ENCODE data around the gene ZCCHC10.

Gene ZCCHC10

GRCh38 chr5:133066045-133066444, 39.7 kb upstream of the ZCCHC10 start:
- Histone ChIP-seq H2BK120ac (ENCODE audit: low read depth, low read length) (no peak overlapping the region), H2BK15ac (ENCODE audit: low read depth, poor library complexity, severe bottlenecking) (no peak overlapping the region), H3K4me3 (ENCODE audit: insufficient read depth in 1 of 2, low read depth in 1 of 2, low read length in 2 of 2) (no peak overlapping the region), H3K18ac (ENCODE audit: low read depth in 1 of 2, low read length in 2 of 2) (no peak overlapping the region), H2BK12ac (ENCODE audit: low read length in 2 of 2) (no peak overlapping the region), H2AFZ (ENCODE audit: low read depth, low read length) (no peak overlapping the region), H3K36me3 (ENCODE audit: control insufficient read depth in 1 of 2, insufficient read depth in 2 of 2, low read depth in 1 of 2, low read length in 2 of 2) (peaks cover 16 to 63% of the 10 kb centered on the region in 2 experiments), H3K27ac (ENCODE audit: low read length, poor library complexity, severe bottlenecking) (no peak overlapping the region), H3K14ac (ENCODE audit: low read length in 2 of 2) (no peak overlapping the region), H3K27me3 (ENCODE audit: control insufficient read depth in 1 of 2, insufficient read depth in 1 of 2, low read length in 2 of 2) (no peaks in the 10 kb centered on the region), H4K91ac (ENCODE audit: low read length) (no peak overlapping the region), H4K8ac (ENCODE audit: low read length) (no peak overlapping the region), H2AK5ac (ENCODE audit: low read length, severe bottlenecking) (no peak overlapping the region), H3K9ac (ENCODE audit: low read length) (no peak overlapping the region), H3K79me1 (replicated peaks; ENCODE audit: low read length, poor library complexity, severe bottlenecking) (peaks cover 22% of the 10 kb centered on the region), H3K9me3 (ENCODE audit: control insufficient read depth, low read length) (no peaks in the 10 kb centered on the region), H2BK5ac (ENCODE audit: low read depth, low read length, poor library complexity, severe bottlenecking) (no peak overlapping the region), H3K4me2 (ENCODE audit: low read length, poor library complexity, severe bottlenecking) (no peak overlapping the region), H3K4me1 (ENCODE audit: control insufficient read depth, insufficient read depth, low read depth, low read length) (no peaks in the 10 kb centered on the region), H3K4ac (ENCODE audit: low read depth in 1 of 2, low read length in 2 of 2) (no peak overlapping the region), H3K23ac (ENCODE audit: low read length in 2 of 2) (no peak overlapping the region)
- no peak for DNase-seq
- 100% methylated on average over 2 of the region's 2 CpGs for WGBS

GRCh38 chr5:133065471-133065870, 39.1 kb upstream of the ZCCHC10 start:
- no peak overlapping the region for H2BK15ac ChIP-seq (ENCODE audit: low read depth, poor library complexity, severe bottlenecking)
- H2BK5ac ChIP-seq (ENCODE audit: low read depth, low read length, poor library complexity, severe bottlenecking) = no peak overlapping the region
- no peak overlapping the region for H3K4me3 ChIP-seq (ENCODE audit: insufficient read depth in 1 of 2, low read depth in 1 of 2, low read length in 2 of 2)
- H3K14ac ChIP-seq (ENCODE audit: low read length in 2 of 2) = no peak overlapping the region
- no peak overlapping the region for H4K8ac ChIP-seq (ENCODE audit: low read length)
- no peak overlapping the region for H3K9ac ChIP-seq (ENCODE audit: low read length)
- H3K27ac ChIP-seq (ENCODE audit: low read length, poor library complexity, severe bottlenecking) = no peak overlapping the region
- H3K4me1 ChIP-seq (ENCODE audit: control insufficient read depth, insufficient read depth, low read depth, low read length) = no peaks in the 10 kb centered on the region
- H3K18ac ChIP-seq (ENCODE audit: low read depth in 1 of 2, low read length in 2 of 2) = no peak overlapping the region
- H3K4me2 ChIP-seq (ENCODE audit: low read length, poor library complexity, severe bottlenecking) = no peak overlapping the region
- H3K27me3 ChIP-seq (ENCODE audit: control insufficient read depth in 1 of 2, insufficient read depth in 1 of 2, low read length in 2 of 2) = no peaks in the 10 kb centered on the region
- no peak overlapping the region for H2AK5ac ChIP-seq (ENCODE audit: low read length, severe bottlenecking)
- no peak overlapping the region for H3K4ac ChIP-seq (ENCODE audit: low read depth in 1 of 2, low read length in 2 of 2)
- WGBS = 96% methylated on average over 1 of the region's 1 CpG
- H4K91ac ChIP-seq (ENCODE audit: low read length) = no peak overlapping the region
- H3K79me1 ChIP-seq (replicated peaks; ENCODE audit: low read length, poor library complexity, severe bottlenecking) = peaks cover 22% of the 10 kb centered on the region
- H3K36me3 ChIP-seq (ENCODE audit: control insufficient read depth in 1 of 2, insufficient read depth in 2 of 2, low read depth in 1 of 2, low read length in 2 of 2) = peaks cover 14 to 58% of the 10 kb centered on the region in 2 experiments
- no peaks in the 10 kb centered on the region for H3K9me3 ChIP-seq (ENCODE audit: control insufficient read depth, low read length)
- no peak overlapping the region for H2BK12ac ChIP-seq (ENCODE audit: low read length in 2 of 2)
- no peak overlapping the region for H2AFZ ChIP-seq (ENCODE audit: low read depth, low read length)
- no peak overlapping the region for H3K23ac ChIP-seq (ENCODE audit: low read length in 2 of 2)
- DNase-seq = no peak
- no peak overlapping the region for H2BK120ac ChIP-seq (ENCODE audit: low read depth, low read length)

DNA sequence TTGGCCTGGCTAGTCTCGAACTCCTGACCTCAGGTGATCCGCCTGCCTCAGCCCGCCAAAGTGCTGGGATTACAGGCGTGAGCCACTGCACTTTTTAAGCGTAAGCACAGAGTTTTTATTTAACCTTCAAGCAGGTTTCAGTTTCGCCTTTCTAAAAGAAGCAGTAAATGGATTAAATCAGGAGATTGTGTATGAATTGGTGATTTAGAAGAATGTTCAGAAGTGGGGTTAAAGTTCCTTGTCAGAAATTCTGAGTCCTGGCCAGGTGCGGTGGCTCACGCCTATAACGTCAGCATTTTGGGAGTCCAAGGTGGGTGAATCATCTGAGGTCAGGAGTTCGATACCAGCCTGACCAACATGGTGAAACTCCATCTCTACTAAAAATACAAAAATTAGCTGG, 37.6 kb upstream of the ZCCHC10 start:
- Histone ChIP-seq H2BK5ac (ENCODE audit: low read depth, low read length, poor library complexity, severe bottlenecking) (no peak overlapping the region), H3K79me1 (replicated peaks; ENCODE audit: low read length, poor library complexity, severe bottlenecking) (peaks cover 15% of the 10 kb centered on the region)

DNA sequence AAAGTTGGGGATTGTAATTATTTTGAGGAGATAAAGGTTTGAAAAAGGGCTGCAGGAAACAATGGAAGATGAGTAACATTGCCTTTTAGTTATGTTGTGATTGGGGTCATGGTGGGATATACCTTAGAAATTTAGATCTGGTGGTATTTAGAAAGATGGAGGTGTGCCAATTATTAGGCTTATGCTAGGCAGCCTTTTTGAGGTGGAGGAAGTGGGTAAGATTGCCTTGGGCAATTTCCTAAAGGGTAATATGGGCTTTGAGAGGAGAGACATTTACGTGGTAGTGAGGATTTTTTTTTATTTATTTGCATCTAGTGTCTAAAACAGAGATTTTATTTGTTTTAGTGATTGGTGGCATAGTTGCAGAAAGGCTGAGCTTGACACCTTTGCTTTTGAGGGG, 35.9 kb upstream of the ZCCHC10 start:
- Histone ChIP-seq H3K4me1 (ENCODE audit: control insufficient read depth, insufficient read depth, low read depth, low read length) (peaks cover under 1% of the 10 kb centered on the region), H3K4ac (ENCODE audit: low read depth in 1 of 2, low read length in 2 of 2) (no peak overlapping the region), H3K14ac (ENCODE audit: low read length in 2 of 2) (no peak overlapping the region), H2BK12ac (ENCODE audit: low read length in 2 of 2) (no peak overlapping the region), H3K27me3 (ENCODE audit: control insufficient read depth in 1 of 2, insufficient read depth in 1 of 2, low read length in 2 of 2) (no peaks in the 10 kb centered on the region), H3K18ac (ENCODE audit: low read depth in 1 of 2, low read length in 2 of 2) (no peak overlapping the region), H3K4me2 (ENCODE audit: low read length, poor library complexity, severe bottlenecking) (no peak overlapping the region), H2BK5ac (ENCODE audit: low read depth, low read length, poor library complexity, severe bottlenecking) (no peak overlapping the region), H2AK5ac (ENCODE audit: low read length, severe bottlenecking) (no peak overlapping the region), H3K36me3 (ENCODE audit: control insufficient read depth in 1 of 2, insufficient read depth in 2 of 2, low read depth in 1 of 2, low read length in 2 of 2) (peaks cover 0 to 26% of the 10 kb centered on the region in 2 experiments), H3K4me3 (ENCODE audit: insufficient read depth in 1 of 2, low read depth in 1 of 2, low read length in 2 of 2) (no peak overlapping the region), H3K9ac (ENCODE audit: low read length) (no peak overlapping the region), H3K23ac (ENCODE audit: low read length in 2 of 2) (no peak overlapping the region), H2BK15ac (ENCODE audit: low read depth, poor library complexity, severe bottlenecking) (no peak overlapping the region), H4K8ac (ENCODE audit: low read length) (no peak overlapping the region), H3K79me1 (replicated peaks; ENCODE audit: low read length, poor library complexity, severe bottlenecking) (peaks cover 5% of the 10 kb centered on the region), H2BK120ac (ENCODE audit: low read depth, low read length) (no peak overlapping the region), H4K91ac (ENCODE audit: low read length) (no peak overlapping the region), H2AFZ (ENCODE audit: low read depth, low read length) (no peak overlapping the region), H3K27ac (ENCODE audit: low read length, poor library complexity, severe bottlenecking) (no peak overlapping the region), H3K9me3 (ENCODE audit: control insufficient read depth, low read length) (no peaks in the 10 kb centered on the region)
- DNase-seq = no peak
- WGBS = 97% methylated on average over 1 of the region's 1 CpG

More for the DNA sequence above, 37.6 kb upstream of the ZCCHC10 start:
- Histone ChIP-seq H3K4me3 (ENCODE audit: insufficient read depth in 1 of 2, low read depth in 1 of 2, low read length in 2 of 2) (no peak overlapping the region), H2AFZ (ENCODE audit: low read depth, low read length) (no peak overlapping the region), H2AK5ac (ENCODE audit: low read length, severe bottlenecking) (no peak overlapping the region), H4K8ac (ENCODE audit: low read length) (no peak overlapping the region), H2BK120ac (ENCODE audit: low read depth, low read length) (no peak overlapping the region), H3K36me3 (ENCODE audit: control insufficient read depth in 1 of 2, insufficient read depth in 2 of 2, low read depth in 1 of 2, low read length in 2 of 2) (peaks cover 6 to 43% of the 10 kb centered on the region in 2 experiments), H3K9me3 (ENCODE audit: control insufficient read depth, low read length) (no peaks in the 10 kb centered on the region), H3K9ac (ENCODE audit: low read length) (no peak overlapping the region), H3K23ac (ENCODE audit: low read length in 2 of 2) (no peak overlapping the region), H3K27me3 (ENCODE audit: control insufficient read depth in 1 of 2, insufficient read depth in 1 of 2, low read length in 2 of 2) (no peaks in the 10 kb centered on the region), H3K4ac (ENCODE audit: low read depth in 1 of 2, low read length in 2 of 2) (no peak overlapping the region), H2BK15ac (ENCODE audit: low read depth, poor library complexity, severe bottlenecking) (no peak overlapping the region), H3K4me2 (ENCODE audit: low read length, poor library complexity, severe bottlenecking) (no peak overlapping the region), H3K27ac (ENCODE audit: low read length, poor library complexity, severe bottlenecking) (no peak overlapping the region), H3K14ac (ENCODE audit: low read length in 2 of 2) (no peak overlapping the region), H4K91ac (ENCODE audit: low read length) (no peak overlapping the region), H3K4me1 (ENCODE audit: control insufficient read depth, insufficient read depth, low read depth, low read length) (no peaks in the 10 kb centered on the region), H3K18ac (ENCODE audit: low read depth in 1 of 2, low read length in 2 of 2) (no peak overlapping the region), H2BK12ac (ENCODE audit: low read length in 2 of 2) (no peak overlapping the region)
- DNase-seq = no peak
- WGBS = 82% methylated on average over 10 of the region's 10 CpGs
